ENCODE results near the gene USE1. TPM values are rescaled to one million over a fixed set of nuclear protein-coding genes. Genes with fewer than 3 reads are reported as not detected.

USE1 gene
- total RNA-seq: 19.0 and 25.4 TPM in 2 replicates

GRCh38 chr19:17215127-17215971 is at the start of gene USE1:
USE1 (plus strand) TSS chr19:17215357; CDS start chr19:17215406, 49 bp downstream.

GRCh38 chr19:17226002-17226933 is 11.1 kb downstream of the USE1 start, which contains the start of gene OCEL1:
OCEL1 (plus strand) TSS chr19:17226226; CDS start chr19:17226248, 22 bp downstream.

GRCh38 chr19:17245535-17245984 is 30.4 kb downstream of the USE1 start, which contains the start of gene NR2F6:
NR2F6 (minus strand) TSS chr19:17245919; CDS start chr19:17245220, 699 bp downstream.

GRCh38 chr19:17264641-17264979 is 49.5 kb downstream of the USE1 start, which contains the start of gene USHBP1:
USHBP1 (minus strand) TSS chr19:17264745; CDS start chr19:17264299, 446 bp downstream.

GRCh38 chr19:17266975-17267788 is 52.0 kb downstream of the USE1 start, which contains the start of gene BABAM1:
BABAM1 (plus strand) TSS chr19:17267443; CDS start chr19:17268807, 1,364 bp downstream.

Other genes starting within 250 kb of the USE1 start
- 0.18 and 0.19 TPM in 2 replicates for gene CPAMD8, start 188.5 kb upstream of the USE1 start, total RNA-seq
- 3.4 and 4.0 TPM in 2 replicates for gene HAUS8, start 139.9 kb upstream of the USE1 start, total RNA-seq
- gene MYO9B, start 139.6 kb upstream of the USE1 start, total RNA-seq: 47.7 and 58.8 TPM in 2 replicates
- 1.8 and 3.2 TPM in 2 replicates for gene OCEL1, start 10.9 kb downstream of the USE1 start, total RNA-seq
- gene NR2F6, start 30.6 kb downstream of the USE1 start, total RNA-seq: 31.5 and 46.8 TPM in 2 replicates
- 11.4 and 12.0 TPM in 2 replicates for gene USHBP1, start 49.4 kb downstream of the USE1 start, total RNA-seq
- gene BABAM1, start 52.1 kb downstream of the USE1 start, total RNA-seq: 113 and 123 TPM in 2 replicates
- 0.81 and 1.3 TPM in 2 replicates for gene ANKLE1, start 66.5 kb downstream of the USE1 start, total RNA-seq
- 6.3 and 7.2 TPM in 2 replicates for gene ABHD8, start 88.1 kb downstream of the USE1 start, total RNA-seq
- 27.8 and 39.0 TPM in 2 replicates for gene MRPL34, start 90.5 kb downstream of the USE1 start, total RNA-seq
- gene DDA1, start 94.2 kb downstream of the USE1 start, total RNA-seq: 25.6 and 30.5 TPM in 2 replicates
- 2.4 and 4.0 TPM in 2 replicates for gene ANO8, start 119.5 kb downstream of the USE1 start, total RNA-seq
- 9.7 and 12.7 TPM in 2 replicates for gene GTPBP3, start 122.2 kb downstream of the USE1 start, total RNA-seq
- gene PLVAP, start 162.0 kb downstream of the USE1 start, total RNA-seq: 0.75 and 2.2 TPM in 2 replicates
- 0.09 and 0.28 TPM in 2 replicates for gene CCDC194, start 178.8 kb downstream of the USE1 start, total RNA-seq
- gene BST2, start 190.3 kb downstream of the USE1 start, total RNA-seq: 107 and 110 TPM in 2 replicates
- gene MVB12A, start 204.7 kb downstream of the USE1 start, total RNA-seq: 31.3 and 31.4 TPM in 2 replicates
- under 0.01 and 0.09 TPM in 2 replicates for gene TMEM221, start 233.3 kb downstream of the USE1 start, total RNA-seq
- not detected in 2 replicates for gene NXNL1, start 245.6 kb downstream of the USE1 start, total RNA-seq